HepG2 (cell line): ENCODE data around the gene ANKRA2.

ENCODE experiments used
- ARHGAP35 ChIP-seq: sonication (generic); formaldehyde crosslinking; IDR thresholded peaks from 2 replicates; pipeline ENCODE4 v1.9.0; 2022; ENCODE audit warnings: mild to moderate bottlenecking, inconsistent platforms, moderate library complexity, missing genetic modification reagents, borderline replicate concordance
- DNMT1 ChIP-seq: sonication (generic); formaldehyde crosslinking; IDR thresholded peaks from 2 replicates; pipeline ENCODE4 v1.5.1; 2020; ENCODE audit warnings: mild to moderate bottlenecking, missing genetic modification reagents
- FOXK2 ChIP-seq: fragments of 450-650 bp; IDR thresholded peaks from 2 replicates; pipeline ENCODE4 v1.6.1; 2016
- GPN1 ChIP-seq: sonication (generic); formaldehyde crosslinking; IDR thresholded peaks from 2 replicates; pipeline ENCODE4 v1.5.1; 2020; ENCODE audit warnings: missing genetic modification reagents, borderline replicate concordance
- MTF1 ChIP-seq: sonication (generic); formaldehyde crosslinking; IDR thresholded peaks from 2 replicates; pipeline ENCODE4 v1.5.0; 2020; ENCODE audit warnings: missing genetic modification reagents
- NCOA1 ChIP-seq: sonication (generic); formaldehyde crosslinking; IDR thresholded peaks from 2 replicates; pipeline ENCODE4 v1.9.0; 2021; ENCODE audit warnings: missing genetic modification reagents
- SOX6 ChIP-seq, 2 experiments: fragments of 450-650 bp in 1 of 2; sonication (generic) in 1 of 2; formaldehyde crosslinking in 1 of 2; IDR thresholded peaks; 2 replicates each; pipeline versions ENCODE4 v1.4.0 to v1.6.1; 2017 to 2020; ENCODE audit warnings: antibody characterized with exemption in 1 of 2, mild to moderate bottlenecking in 1 of 2, missing genetic modification reagents in 1 of 2
- SP2 ChIP-seq: sonication (generic); formaldehyde crosslinking; IDR thresholded peaks from 2 replicates; pipeline ENCODE4 v1.5.1; 2020; ENCODE audit warnings: mild to moderate bottlenecking, missing genetic modification reagents
- TF ChIP-seq, protein P1 (sequence below): sonication (generic); formaldehyde crosslinking; IDR thresholded peaks from 2 replicates; pipeline ENCODE4 v1.5.0; 2020; ENCODE audit warnings: mild to moderate bottlenecking, missing genetic modification reagents, moderate library complexity
- TF ChIP-seq, protein P2 (sequence below): sonication (generic); formaldehyde crosslinking; IDR thresholded peaks from 2 replicates; pipeline ENCODE4 v1.8.1; 2023; ENCODE audit warnings: missing genetic modification reagents, inconsistent platforms, borderline replicate concordance
- TF ChIP-seq, protein P3 (sequence below): sonication (generic); formaldehyde crosslinking; IDR thresholded peaks from 2 replicates; pipeline ENCODE4 v1.5.1; 2020; ENCODE audit warnings: mild to moderate bottlenecking, missing genetic modification reagents, moderate library complexity

DNA sequence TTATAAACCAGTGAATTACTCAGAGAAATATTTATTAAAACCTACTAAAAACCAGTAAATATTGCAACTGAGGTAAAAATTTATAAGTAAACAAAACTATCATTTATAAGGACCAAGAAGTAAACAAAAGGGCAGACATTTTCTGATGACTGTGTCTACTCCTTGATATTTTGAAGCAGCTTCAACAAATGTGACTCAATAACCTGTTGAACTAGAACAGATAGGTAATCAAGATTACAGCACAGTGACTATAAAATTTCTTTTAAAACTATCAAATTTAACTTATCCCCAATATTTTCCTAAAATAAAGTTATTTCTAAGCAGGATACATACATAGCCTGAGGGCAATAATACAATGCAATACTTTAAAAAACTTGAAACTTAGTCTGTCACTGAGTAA is 12.8 kb downstream of the ANKRA2 start:
- no peak for TF ChIP-seq SP2
- TF ChIP-seq, protein P1, sequence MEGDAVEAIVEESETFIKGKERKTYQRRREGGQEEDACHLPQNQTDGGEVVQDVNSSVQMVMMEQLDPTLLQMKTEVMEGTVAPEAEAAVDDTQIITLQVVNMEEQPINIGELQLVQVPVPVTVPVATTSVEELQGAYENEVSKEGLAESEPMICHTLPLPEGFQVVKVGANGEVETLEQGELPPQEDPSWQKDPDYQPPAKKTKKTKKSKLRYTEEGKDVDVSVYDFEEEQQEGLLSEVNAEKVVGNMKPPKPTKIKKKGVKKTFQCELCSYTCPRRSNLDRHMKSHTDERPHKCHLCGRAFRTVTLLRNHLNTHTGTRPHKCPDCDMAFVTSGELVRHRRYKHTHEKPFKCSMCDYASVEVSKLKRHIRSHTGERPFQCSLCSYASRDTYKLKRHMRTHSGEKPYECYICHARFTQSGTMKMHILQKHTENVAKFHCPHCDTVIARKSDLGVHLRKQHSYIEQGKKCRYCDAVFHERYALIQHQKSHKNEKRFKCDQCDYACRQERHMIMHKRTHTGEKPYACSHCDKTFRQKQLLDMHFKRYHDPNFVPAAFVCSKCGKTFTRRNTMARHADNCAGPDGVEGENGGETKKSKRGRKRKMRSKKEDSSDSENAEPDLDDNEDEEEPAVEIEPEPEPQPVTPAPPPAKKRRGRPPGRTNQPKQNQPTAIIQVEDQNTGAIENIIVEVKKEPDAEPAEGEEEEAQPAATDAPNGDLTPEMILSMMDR (CRISPR knock-in tag) = no peak
- no peak for TF ChIP-seq GPN1
- TF ChIP-seq MTF1 (CRISPR knock-in tag) = no peak
- no peak for TF ChIP-seq FOXK2
- TF ChIP-seq ARHGAP35 (CRISPR knock-in tag) = no peak
- TF ChIP-seq, protein P2, sequence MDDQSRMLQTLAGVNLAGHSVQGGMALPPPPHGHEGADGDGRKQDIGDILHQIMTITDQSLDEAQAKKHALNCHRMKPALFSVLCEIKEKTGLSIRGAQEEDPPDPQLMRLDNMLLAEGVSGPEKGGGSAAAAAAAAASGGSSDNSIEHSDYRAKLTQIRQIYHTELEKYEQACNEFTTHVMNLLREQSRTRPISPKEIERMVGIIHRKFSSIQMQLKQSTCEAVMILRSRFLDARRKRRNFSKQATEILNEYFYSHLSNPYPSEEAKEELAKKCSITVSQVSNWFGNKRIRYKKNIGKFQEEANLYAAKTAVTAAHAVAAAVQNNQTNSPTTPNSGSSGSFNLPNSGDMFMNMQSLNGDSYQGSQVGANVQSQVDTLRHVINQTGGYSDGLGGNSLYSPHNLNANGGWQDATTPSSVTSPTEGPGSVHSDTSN (CRISPR knock-in tag) = no peak
- TF ChIP-seq, protein P3, sequence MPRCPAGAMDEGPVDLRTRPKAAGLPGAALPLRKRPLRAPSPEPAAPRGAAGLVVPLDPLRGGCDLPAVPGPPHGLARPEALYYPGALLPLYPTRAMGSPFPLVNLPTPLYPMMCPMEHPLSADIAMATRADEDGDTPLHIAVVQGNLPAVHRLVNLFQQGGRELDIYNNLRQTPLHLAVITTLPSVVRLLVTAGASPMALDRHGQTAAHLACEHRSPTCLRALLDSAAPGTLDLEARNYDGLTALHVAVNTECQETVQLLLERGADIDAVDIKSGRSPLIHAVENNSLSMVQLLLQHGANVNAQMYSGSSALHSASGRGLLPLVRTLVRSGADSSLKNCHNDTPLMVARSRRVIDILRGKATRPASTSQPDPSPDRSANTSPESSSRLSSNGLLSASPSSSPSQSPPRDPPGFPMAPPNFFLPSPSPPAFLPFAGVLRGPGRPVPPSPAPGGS (CRISPR knock-in tag) = no peak
- no peak for TF ChIP-seq NCOA1 (CRISPR knock-in tag)
- no peak for TF ChIP-seq DNMT1 (CRISPR knock-in tag)
- TF ChIP-seq SOX6 (IDR thresholded peaks at IDR 0.05) = no peak
- no peak for TF ChIP-seq SOX6 (CRISPR knock-in tag; IDR thresholded peaks at IDR 0.05)
